Neural crest cell (in vitro differentiated cells): ENCODE data around the gene WIPF2. TPM values are rescaled to one million over a fixed set of nuclear protein-coding genes. Genes with fewer than 3 reads are reported as not detected.
"Not testable (repeated sequence)": the region's sequence is repeated elsewhere in the genome, so short reads cannot be mapped to it uniquely, and the experiment has no call there.

Experiments used
- DNase-seq: peaks from one replicate; pipeline ENCODE4 v3.0.0; 2021; ENCODE audit warnings: low read depth, mixed read lengths, low spot score
- H3K27ac Mint-ChIP-seq: one replicate; pipeline ENCODE4 v1.8.0; 2021; ENCODE audit warnings: mild to moderate bottlenecking, mixed read lengths; ENCODE audit not compliant: unreplicated experiment
- H3K27me3 Mint-ChIP-seq: 2 replicates; pipeline ENCODE4 v1.8.0; 2021; ENCODE audit warnings: low read depth, mild to moderate bottlenecking, mixed read lengths
- H3K36me3 Mint-ChIP-seq: 2 replicates; pipeline ENCODE4 v1.8.0; 2021; ENCODE audit warnings: low read depth, mild to moderate bottlenecking, mixed read lengths
- H3K4me1 Mint-ChIP-seq: 2 replicates; pipeline ENCODE4 v1.8.0; 2021; ENCODE audit warnings: mixed read lengths
- H3K4me3 Mint-ChIP-seq: one replicate; pipeline ENCODE4 v1.8.0; 2021; ENCODE audit warnings: mild to moderate bottlenecking, mixed read lengths
- H3K9me3 Mint-ChIP-seq: 2 replicates; pipeline ENCODE4 v1.8.0; 2021; ENCODE audit warnings: mixed read lengths
- CTCF ChIP-seq: fragments of 200-600 bp; sonication (generic); conservative IDR thresholded peaks from 2 replicates; pipeline ENCODE4 v1.5.0; 2021; ENCODE audit warnings: antibody characterized with exemption, mild to moderate bottlenecking
- total RNA-seq: library from RNA; stranded (reverse); gene quantifications from 2 replicates; pipeline ENCODE4 v1.2.1, GENCODE V29; 2021

The WIPF2 gene
- total RNA-seq, 1 donor from 2014 or later, result 28.7 TPM

DNA sequence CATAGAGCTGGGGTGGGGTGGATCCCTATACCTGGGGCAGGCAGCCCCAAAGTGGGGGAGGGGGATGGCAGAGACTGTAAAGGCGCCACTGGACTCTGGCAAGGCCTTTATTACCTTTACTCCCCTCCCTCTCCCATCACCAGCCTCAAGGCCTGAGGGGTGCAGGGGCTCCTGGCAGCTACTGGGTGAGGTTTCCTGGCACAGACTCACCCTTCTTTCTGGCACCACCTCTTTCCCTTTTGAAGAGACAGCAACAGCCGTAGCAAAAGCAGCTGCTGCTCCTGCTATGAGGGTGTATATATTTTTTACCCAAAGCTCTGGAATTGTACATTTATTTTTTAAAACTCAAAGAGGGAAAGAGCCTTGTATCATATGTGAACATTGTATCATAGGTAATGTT lies 24.3 kb upstream of the WIPF2 start:
- H3K4me3 Mint-ChIP-seq, result no peak overlapping the region
- peaks cover 3% of the 10 kb centered on the region for H3K27me3 Mint-ChIP-seq
- no peak overlapping the region for H3K27ac Mint-ChIP-seq
- DNase-seq, result no peak
- no peak for TF ChIP-seq CTCF
- H3K9me3 Mint-ChIP-seq, result no peaks in the 10 kb centered on the region
- no peaks in the 10 kb centered on the region for H3K36me3 Mint-ChIP-seq
- H3K4me1 Mint-ChIP-seq, result peaks cover 19% of the 10 kb centered on the region

- Mint-ChIP-seq H3K4me1 (peaks cover 5% of the 10 kb centered on the region), H3K27me3 (no peaks in the 10 kb centered on the region), H3K36me3 (no peaks in the 10 kb centered on the region), H3K9me3 (no peaks in the 10 kb centered on the region), H3K27ac (no peak overlapping the region), H3K4me3 (no peak overlapping the region)
- no peak for DNase-seq
- no peak for TF ChIP-seq CTCF
Measured at GRCh38 chr17:40197550-40197949, 21.6 kb upstream of the WIPF2 start.

DNA sequence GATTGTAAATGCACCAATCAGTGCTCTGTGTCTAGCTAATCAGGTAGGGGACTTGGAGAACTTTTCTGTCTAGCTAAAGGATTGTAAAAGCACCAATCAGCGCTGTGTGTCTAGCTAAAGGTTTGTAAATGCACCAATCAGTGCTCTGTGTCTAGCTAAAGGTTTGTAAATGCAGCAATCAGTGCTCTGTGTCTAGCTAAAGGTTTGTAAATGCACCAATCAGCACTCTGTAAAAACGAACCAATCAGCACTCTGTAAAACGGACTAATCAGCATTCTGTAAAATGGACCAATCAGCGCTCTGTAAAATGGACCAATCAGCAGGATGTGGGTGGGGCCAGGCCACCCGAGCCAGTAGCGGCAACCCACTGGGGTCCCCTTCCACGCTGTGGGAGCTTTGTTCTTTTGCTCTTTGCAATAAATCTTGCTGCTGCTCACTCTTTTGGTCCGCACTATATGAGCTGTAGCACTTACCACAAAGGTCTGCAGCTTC lies 21.1 kb upstream of the WIPF2 start:
- not testable (repeated sequence) for H3K27me3 Mint-ChIP-seq, H3K4me3 Mint-ChIP-seq, H3K36me3 Mint-ChIP-seq, DNase-seq, H3K4me1 Mint-ChIP-seq, H3K27ac Mint-ChIP-seq, H3K9me3 Mint-ChIP-seq

DNA sequence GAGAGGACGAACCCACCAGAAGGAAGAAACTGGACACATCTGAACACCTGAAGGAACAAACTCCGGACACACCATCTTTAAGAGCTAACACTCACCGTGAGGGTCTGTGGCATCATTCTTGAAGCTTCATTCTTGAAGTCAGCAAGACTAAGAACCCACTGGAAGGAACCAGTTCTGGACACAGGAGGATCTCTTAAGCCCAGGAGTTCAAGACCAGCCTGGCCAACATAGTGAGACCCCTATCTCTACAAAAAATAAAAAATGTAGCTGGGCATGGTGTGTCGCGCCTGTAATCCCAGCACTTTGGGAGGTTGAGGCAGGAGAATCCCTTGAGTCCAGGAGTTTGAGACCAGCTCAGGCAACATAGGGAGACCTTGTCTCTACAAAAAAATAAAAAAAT lies 20.5 kb upstream of the WIPF2 start:
- H3K27ac Mint-ChIP-seq, result no peak overlapping the region
- no peak for DNase-seq
- no peak overlapping the region for H3K4me3 Mint-ChIP-seq
- no peaks in the 10 kb centered on the region for H3K36me3 Mint-ChIP-seq
- no peaks in the 10 kb centered on the region for H3K27me3 Mint-ChIP-seq
- peaks cover 5% of the 10 kb centered on the region for H3K4me1 Mint-ChIP-seq
- H3K9me3 Mint-ChIP-seq, result no peaks in the 10 kb centered on the region
- TF ChIP-seq CTCF, result no peak

- Mint-ChIP-seq H3K27ac (no peak overlapping the region), H3K9me3 (no peaks in the 10 kb centered on the region)
Measured at GRCh38 chr17:40203131-40203530, 16.0 kb upstream of the WIPF2 start.

DNA sequence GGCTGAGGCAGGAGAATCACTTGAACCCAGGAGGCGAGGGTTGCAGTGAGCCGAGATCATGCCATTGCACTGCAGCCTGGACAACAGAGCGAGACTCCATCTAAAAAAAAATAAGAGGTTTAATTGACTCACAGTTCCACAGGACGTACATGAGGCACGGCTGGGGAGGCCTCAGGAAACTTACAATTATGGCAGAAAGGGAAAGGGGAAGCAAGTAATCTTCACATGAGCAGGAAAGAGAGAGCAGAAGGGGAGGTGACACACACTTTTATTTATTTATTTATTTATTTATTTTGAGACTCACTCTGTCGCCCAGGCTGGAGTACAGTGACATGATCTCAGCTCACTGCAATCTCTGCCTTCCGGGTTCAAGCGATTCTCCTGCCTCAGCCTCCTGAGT lies 12.9 kb upstream of the WIPF2 start:
- not testable (repeated sequence) for H3K27ac Mint-ChIP-seq, H3K9me3 Mint-ChIP-seq, H3K27me3 Mint-ChIP-seq, DNase-seq, H3K36me3 Mint-ChIP-seq, H3K4me1 Mint-ChIP-seq, H3K4me3 Mint-ChIP-seq

More at GRCh38 chr17:40203131-40203530, 16.0 kb upstream of the WIPF2 start:
- TF ChIP-seq CTCF, result no peak
- Mint-ChIP-seq H3K4me1 (peaks cover 5% of the 10 kb centered on the region), H3K4me3 (no peak overlapping the region), H3K27me3 (no peaks in the 10 kb centered on the region), H3K36me3 (no peaks in the 10 kb centered on the region)
- no peak for DNase-seq
